ENCODE data around the gene ZCCHC3. TPM values are rescaled to one million over a fixed set of nuclear protein-coding genes. Genes with fewer than 3 reads are reported as not detected.
"Not testable (repeated sequence)": the region's sequence is repeated elsewhere in the genome, so short reads cannot be mapped to it uniquely, and the experiment has no call there.

Gene ZCCHC3
- total RNA-seq (2014; rRNA removed; shearing (Covaris generic)) (13.8 and 14.8 TPM in 2 replicates), polyA plus RNA-seq (2016; fragmentation: Nextera tagmentation; extraction: Ambion mirVana) (4.1 and 5.3 TPM in 2 replicates)

GRCh38 chr20:297098-297924 is at the start of gene ZCCHC3:
Gene ZCCHC3 (plus strand): TSS chr20:297570. CDS start chr20:297587, 17 bp downstream.
- H3K9me3 ChIP-seq (ENCODE audit: low read depth): no peaks in the 10 kb centered on the region
- no peaks in the 10 kb centered on the region for H3K36me3 ChIP-seq (ENCODE audit: low read depth)
- H2AFZ ChIP-seq: peak within 1 kb of the TSS; percentile 64
- H3K9me2 ChIP-seq (ENCODE audit: insufficient read depth): no peaks in the 10 kb centered on the region
- peaks cover 11% of the 10 kb centered on the region; the same call in 1 of the 2 replicates for H3F3A ChIP-seq (ENCODE audit: insufficient read depth)
- H3K27me3 ChIP-seq (replicated peaks; ENCODE audit: insufficient read depth): no peaks in the 10 kb centered on the region
- H3K79me2 ChIP-seq (ENCODE audit: insufficient read depth): peaks cover 55% of the 10 kb centered on the region
- peak within 1 kb of the TSS; percentile 92 for H3K4me3 ChIP-seq
- peak within 1 kb of the TSS; percentile 98 for H3K4me2 ChIP-seq (ENCODE audit: unreplicated experiment)
- WGBS, 2 experiments (ENCODE audit: low coverage in 1 of 2, low lambda C conversion rate in 2 of 2, missing lambda C conversion rate in 2 of 2): 2% methylated on average over 89 to 90 of the region's 99 CpGs
- peaks cover 11% of the 10 kb centered on the region; the same call in 1 of the 2 replicates for H4K20me1 ChIP-seq (ENCODE audit: insufficient read depth)
- peak; percentile 97 for DNase-seq
- H3K27ac ChIP-seq: peak within 1 kb of the TSS; percentile 81
- no peak for TF ChIP-seq EZH2 (IDR thresholded peaks at IDR 0.05; ENCODE audit: insufficient read depth, poor library complexity, severe bottlenecking)
- TF ChIP-seq EZH2phosphoT487 (IDR thresholded peaks at IDR 0.05; ENCODE audit: insufficient read depth, low read depth): no peak
- peaks cover 15% of the 10 kb centered on the region for H3K4me1 ChIP-seq (ENCODE audit: insufficient read depth)
- peak within 1 kb of the TSS; percentile 92 for H3K9ac ChIP-seq
- in situ Hi-C loops (cut with MboI): no loop called here

- Histone ChIP-seq H3K4me2 (ENCODE audit: unreplicated experiment) (no peak overlapping the region), H3K79me2 (ENCODE audit: insufficient read depth) (no peaks in the 10 kb centered on the region), H3K27ac (no peak overlapping the region), H3K9ac (no peak overlapping the region), H3F3A (ENCODE audit: insufficient read depth) (no peaks in the 10 kb centered on the region), H3K27me3 (replicated peaks; ENCODE audit: insufficient read depth) (peaks cover 5% of the 10 kb centered on the region), H2AFZ (no peak overlapping the region), H3K4me3 (no peak overlapping the region), H3K4me1 (ENCODE audit: insufficient read depth) (no peaks in the 10 kb centered on the region), H3K9me3 (ENCODE audit: low read depth) (no peaks in the 10 kb centered on the region), H3K9me2 (ENCODE audit: insufficient read depth) (no peaks in the 10 kb centered on the region), H4K20me1 (ENCODE audit: insufficient read depth) (no peaks in the 10 kb centered on the region), H3K36me3 (ENCODE audit: low read depth) (no peaks in the 10 kb centered on the region)
- TF ChIP-seq EZH2 (IDR thresholded peaks at IDR 0.05; ENCODE audit: insufficient read depth, poor library complexity, severe bottlenecking) (no peak), EZH2phosphoT487 (IDR thresholded peaks at IDR 0.05; ENCODE audit: insufficient read depth, low read depth) (no peak)
- no peak for DNase-seq
- 5 to 8% methylated on average over 2 of the region's 2 CpGs for WGBS, 2 experiments (ENCODE audit: low coverage in 1 of 2, low lambda C conversion rate in 2 of 2, missing lambda C conversion rate in 2 of 2)
- in situ Hi-C loops (cut with MboI): no loop called here
Observed at GRCh38 chr20:251354-251753, 46.0 kb upstream of the ZCCHC3 start.

GRCh38 chr20:252801-253200 is 44.6 kb upstream of the ZCCHC3 start:
- DNase-seq: no peak
- 41 to 43% methylated on average over 2 of the region's 2 CpGs for WGBS, 2 experiments (ENCODE audit: low coverage in 1 of 2, low lambda C conversion rate in 2 of 2, missing lambda C conversion rate in 2 of 2)

GRCh38 chr20:253447-253846 is 43.9 kb upstream of the ZCCHC3 start:
- H2AFZ ChIP-seq; H4K20me1 ChIP-seq (ENCODE audit: insufficient read depth); H3K36me3 ChIP-seq (ENCODE audit: low read depth); H3K9me2 ChIP-seq (ENCODE audit: insufficient read depth); H3K4me3 ChIP-seq; H3K4me2 ChIP-seq (ENCODE audit: unreplicated experiment); H3K79me2 ChIP-seq (ENCODE audit: insufficient read depth); H3F3A ChIP-seq (ENCODE audit: insufficient read depth); H3K27me3 ChIP-seq (replicated peaks; ENCODE audit: insufficient read depth); H3K4me1 ChIP-seq (ENCODE audit: insufficient read depth); DNase-seq; H3K27ac ChIP-seq; H3K9ac ChIP-seq; in situ Hi-C loops (cut with MboI); H3K9me3 ChIP-seq (ENCODE audit: low read depth): not testable (repeated sequence)
- 15 to 19% methylated on average over 6 of the region's 6 CpGs for WGBS, 2 experiments (ENCODE audit: low coverage in 1 of 2, low lambda C conversion rate in 2 of 2, missing lambda C conversion rate in 2 of 2)

More at GRCh38 chr20:252801-253200, 44.6 kb upstream of the ZCCHC3 start:
- Histone ChIP-seq H2AFZ (no peak overlapping the region), H3K9ac (no peak overlapping the region), H3K4me1 (ENCODE audit: insufficient read depth) (no peaks in the 10 kb centered on the region), H3K27me3 (replicated peaks; ENCODE audit: insufficient read depth) (peaks cover 7% of the 10 kb centered on the region), H3K4me3 (no peak overlapping the region), H3F3A (ENCODE audit: insufficient read depth) (no peaks in the 10 kb centered on the region), H3K4me2 (ENCODE audit: unreplicated experiment) (no peak overlapping the region), H3K79me2 (ENCODE audit: insufficient read depth) (no peaks in the 10 kb centered on the region), H3K9me2 (ENCODE audit: insufficient read depth) (no peaks in the 10 kb centered on the region), H3K27ac (no peak overlapping the region), H3K36me3 (ENCODE audit: low read depth) (no peaks in the 10 kb centered on the region), H4K20me1 (ENCODE audit: insufficient read depth) (no peaks in the 10 kb centered on the region), H3K9me3 (ENCODE audit: low read depth) (no peaks in the 10 kb centered on the region)
- in situ Hi-C loops (cut with MboI): no loop called here
- TF ChIP-seq EZH2phosphoT487 (IDR thresholded peaks at IDR 0.05; ENCODE audit: insufficient read depth, low read depth) (no peak), EZH2 (IDR thresholded peaks at IDR 0.05; ENCODE audit: insufficient read depth, poor library complexity, severe bottlenecking) (no peak)
